WTC11 (cell line): ENCODE measurements around the gene CKM. TPM values are rescaled to one million over a fixed set of nuclear protein-coding genes. Genes with fewer than 3 reads are reported as not detected.
A peak's percentile ranks its signal among the peaks of the same experiment; 100 is the strongest.

ENCODE experiments used
- ATAC-seq: fragments of 200-7000 bp; cut with Tn5 transposase; 2 replicates; pipeline ENCODE4 v1.10.0; 2021; ENCODE audit warnings: mild to moderate bottlenecking, moderate library complexity
- CTCF ChIA-PET: fragments of 300-600 bp; sonication (Branson Sonifier 250); formaldehyde crosslinking; loops from one replicate; lab custom pipeline; 2021; ENCODE audit warnings: antibody characterized with exemption; lab: Charles Lee
- POLR2A ChIA-PET: fragments of 350-600 bp; sonication (Branson Sonifier 250); formaldehyde crosslinking; loops from one replicate; lab custom pipeline; 2021; ENCODE audit warnings: antibody characterized with exemption; lab: Charles Lee
- DNase-seq: peaks from one replicate; pipeline ENCODE4 v3.0.0; 2021; ENCODE audit warnings: low spot score
- H3K27ac Mint-ChIP-seq: 2 replicates; pipeline ENCODE4 v1.8.0; 2021; ENCODE audit warnings: mixed read lengths
- H3K27me3 Mint-ChIP-seq: 2 replicates; pipeline ENCODE4 v1.8.0; 2021; ENCODE audit warnings: low read depth, mild to moderate bottlenecking, moderate library complexity, mixed read lengths
- H3K36me3 Mint-ChIP-seq: 2 replicates; pipeline ENCODE4 v1.8.0; 2021; ENCODE audit warnings: mixed read lengths
- H3K4me1 Mint-ChIP-seq: 2 replicates; pipeline ENCODE4 v1.8.0; 2022; ENCODE audit warnings: mixed read lengths
- H3K4me3 Mint-ChIP-seq: 2 replicates; pipeline ENCODE4 v1.8.0; 2021; ENCODE audit warnings: mild to moderate bottlenecking, moderate library complexity, mixed read lengths
- H3K9me3 Mint-ChIP-seq: 2 replicates; pipeline ENCODE4 v1.8.0; 2021; ENCODE audit warnings: mixed read lengths
- ATF1 ChIP-seq: sonication (generic); formaldehyde crosslinking; IDR thresholded peaks from 2 replicates; pipeline ENCODE4 v1.8.1; 2023; ENCODE audit warnings: mild to moderate bottlenecking, moderate library complexity, missing genetic modification reagents
- ERG ChIP-seq: fragments of 250-450 bp; sonication (Bioruptor Pico); IDR thresholded peaks from 2 replicates; pipeline ENCODE4 v1.8.0; 2021; ENCODE audit warnings: mild to moderate bottlenecking
- FOXP4 ChIP-seq: sonication (generic); formaldehyde crosslinking; IDR thresholded peaks from 2 replicates; pipeline ENCODE4 v1.8.0; 2022; ENCODE audit warnings: mild to moderate bottlenecking, missing genetic modification reagents
- GRHL2 ChIP-seq: fragments of 250-450 bp; sonication (Bioruptor Pico); IDR thresholded peaks from 2 replicates; pipeline ENCODE4 v1.8.0; 2022; ENCODE audit warnings: mild to moderate bottlenecking, moderate library complexity; ENCODE audit not compliant: insufficient replicate concordance, severe bottlenecking
- IRF1 ChIP-seq: sonication (generic); formaldehyde crosslinking; IDR thresholded peaks from 2 replicates; pipeline ENCODE4 v1.8.0; 2023; ENCODE audit warnings: missing genetic modification reagents
- KAT7 ChIP-seq: sonication (generic); formaldehyde crosslinking; IDR thresholded peaks from 2 replicates; pipeline ENCODE4 v1.8.1; 2023; ENCODE audit warnings: missing genetic modification reagents, mild to moderate bottlenecking, borderline replicate concordance
- SOX15 ChIP-seq: fragments of 250-450 bp; sonication (Bioruptor Pico); IDR thresholded peaks from 2 replicates; pipeline ENCODE4 v1.9.0; 2021; ENCODE audit warnings: mild to moderate bottlenecking
- ZMAT4 ChIP-seq: fragments of 250-450 bp; sonication (Bioruptor Pico); IDR thresholded peaks from 2 replicates; pipeline ENCODE4 v1.9.0; 2021; ENCODE audit warnings: mild to moderate bottlenecking
- ZNF671 ChIP-seq: fragments of 250-450 bp; sonication (Bioruptor Pico); IDR thresholded peaks from 2 replicates; pipeline ENCODE4 v1.8.0; 2021; ENCODE audit warnings: mild to moderate bottlenecking
- total RNA-seq: library from RNA; stranded (reverse); gene quantifications from 3 replicates; pipeline ENCODE4 v1.2.3, GENCODE V29; 2021
- TF ChIP-seq, protein P1 (sequence below): sonication (generic); formaldehyde crosslinking; IDR thresholded peaks from 2 replicates; pipeline ENCODE4 v1.8.0; 2023; ENCODE audit warnings: missing genetic modification reagents, mild to moderate bottlenecking, borderline replicate concordance
- TF ChIP-seq, protein P2 (sequence below): fragments of 200-600 bp; IDR thresholded peaks from 2 replicates; pipeline ENCODE4 v1.8.0; 2022; ENCODE audit warnings: antibody characterized with exemption

Gene CKM
- total RNA-seq, 1 experiment from 2014 or later, result not detected

DNA sequence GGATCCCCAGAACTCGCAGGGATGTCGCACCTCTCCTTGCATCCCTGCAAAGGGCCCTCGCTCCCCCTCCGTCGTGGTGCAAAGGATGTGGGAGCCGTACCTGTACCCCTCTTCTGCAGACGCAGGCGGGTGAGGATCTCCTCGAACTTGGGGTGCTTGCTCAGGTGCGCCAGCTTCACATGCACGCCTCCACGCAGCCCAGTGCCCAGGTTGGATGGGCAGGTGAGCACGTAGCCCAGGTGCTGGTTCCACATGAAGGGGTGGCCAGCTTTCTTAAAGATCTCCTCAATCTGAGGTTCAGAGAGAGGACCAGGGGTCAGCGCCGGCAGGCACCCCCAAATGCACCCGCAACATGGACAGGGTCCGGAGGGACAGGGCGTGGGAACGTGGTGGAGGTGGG lies 15.3 kb downstream of the CKM start:
- POLR2A ChIA-PET, result interaction anchor here (0.6 kb wide), 1 partner anchor 161 kb away, joined by 4 read pairs; no protein-coding TSS in a partner anchor
- no peak overlapping the region for H3K4me3 Mint-ChIP-seq
- H3K36me3 Mint-ChIP-seq, result no peaks in the 10 kb centered on the region; the same call in 1 of the 2 replicates
- no peak for TF ChIP-seq ERG (CRISPR knock-in tag)
- no peak for TF ChIP-seq ZNF671 (CRISPR knock-in tag)
- TF ChIP-seq ZMAT4 (CRISPR knock-in tag), result no peak
- no peak for TF ChIP-seq GRHL2 (CRISPR knock-in tag)
- no peak for TF ChIP-seq ATF1 (CRISPR knock-in tag)
- peaks cover 13% of the 10 kb centered on the region for H3K4me1 Mint-ChIP-seq
- CTCF ChIA-PET, result interaction anchor here (0.6 to 1.2 kb wide), 7 partner anchors 15 to 1772 kb away, joined by 3 to 12 read pairs (median 4); partner anchors contain the start of genes BLOC1S3 and TRAPPC6A
- H3K9me3 Mint-ChIP-seq, result peaks cover 8% of the 10 kb centered on the region
- DNase-seq (no peak), ATAC-seq (no peak)
- no peak overlapping the region for H3K27ac Mint-ChIP-seq
- H3K27me3 Mint-ChIP-seq, result peaks cover 65% of the 10 kb centered on the region

DNA sequence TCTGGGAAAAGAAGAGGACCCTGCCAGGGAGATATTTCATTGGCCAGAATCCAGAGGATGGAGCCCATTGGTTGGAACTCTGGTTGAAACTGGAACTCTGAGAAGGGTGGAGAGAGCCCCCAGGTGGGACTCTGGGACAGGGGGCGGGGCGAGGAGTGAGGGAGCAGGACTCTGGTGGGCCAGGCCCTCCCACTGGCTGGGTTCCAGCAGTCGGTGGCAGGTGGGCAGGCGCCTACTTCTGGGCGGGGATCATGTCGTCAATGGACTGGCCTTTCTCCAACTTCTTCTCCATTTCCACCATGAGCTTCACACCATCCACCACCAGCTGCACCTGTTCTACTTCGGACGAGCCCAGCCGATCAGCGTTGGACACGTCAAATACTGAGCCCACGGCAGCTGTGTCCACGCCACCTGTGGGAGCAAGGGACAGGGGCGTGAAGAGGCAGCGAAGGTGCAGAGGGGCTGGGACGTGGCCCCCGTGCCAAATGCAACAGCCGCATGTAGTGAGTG lies 16.1 kb downstream of the CKM start:
- Mint-ChIP-seq H3K4me3 (no peak overlapping the region), H3K9me3 (peaks cover 8% of the 10 kb centered on the region), H3K27ac (no peak overlapping the region), H3K36me3 (no peaks in the 10 kb centered on the region; the same call in 1 of the 2 replicates), H3K4me1 (peaks cover 13% of the 10 kb centered on the region), H3K27me3 (peaks cover 62% of the 10 kb centered on the region)
- CTCF ChIA-PET, result interaction anchor here (0.9 to 1.1 kb wide), 4 partner anchors 20 to 163 kb away, joined by 3 to 4 read pairs (median 4); partner anchors contain the start of gene TRAPPC6A
- DNase-seq (peak; percentile 63), ATAC-seq (peak; percentile 31)
- POLR2A ChIA-PET, result no interaction called here
- no peak for TF ChIP-seq SOX15
- TF ChIP-seq IRF1 (CRISPR knock-in tag), result no peak
- TF ChIP-seq, protein P1, sequence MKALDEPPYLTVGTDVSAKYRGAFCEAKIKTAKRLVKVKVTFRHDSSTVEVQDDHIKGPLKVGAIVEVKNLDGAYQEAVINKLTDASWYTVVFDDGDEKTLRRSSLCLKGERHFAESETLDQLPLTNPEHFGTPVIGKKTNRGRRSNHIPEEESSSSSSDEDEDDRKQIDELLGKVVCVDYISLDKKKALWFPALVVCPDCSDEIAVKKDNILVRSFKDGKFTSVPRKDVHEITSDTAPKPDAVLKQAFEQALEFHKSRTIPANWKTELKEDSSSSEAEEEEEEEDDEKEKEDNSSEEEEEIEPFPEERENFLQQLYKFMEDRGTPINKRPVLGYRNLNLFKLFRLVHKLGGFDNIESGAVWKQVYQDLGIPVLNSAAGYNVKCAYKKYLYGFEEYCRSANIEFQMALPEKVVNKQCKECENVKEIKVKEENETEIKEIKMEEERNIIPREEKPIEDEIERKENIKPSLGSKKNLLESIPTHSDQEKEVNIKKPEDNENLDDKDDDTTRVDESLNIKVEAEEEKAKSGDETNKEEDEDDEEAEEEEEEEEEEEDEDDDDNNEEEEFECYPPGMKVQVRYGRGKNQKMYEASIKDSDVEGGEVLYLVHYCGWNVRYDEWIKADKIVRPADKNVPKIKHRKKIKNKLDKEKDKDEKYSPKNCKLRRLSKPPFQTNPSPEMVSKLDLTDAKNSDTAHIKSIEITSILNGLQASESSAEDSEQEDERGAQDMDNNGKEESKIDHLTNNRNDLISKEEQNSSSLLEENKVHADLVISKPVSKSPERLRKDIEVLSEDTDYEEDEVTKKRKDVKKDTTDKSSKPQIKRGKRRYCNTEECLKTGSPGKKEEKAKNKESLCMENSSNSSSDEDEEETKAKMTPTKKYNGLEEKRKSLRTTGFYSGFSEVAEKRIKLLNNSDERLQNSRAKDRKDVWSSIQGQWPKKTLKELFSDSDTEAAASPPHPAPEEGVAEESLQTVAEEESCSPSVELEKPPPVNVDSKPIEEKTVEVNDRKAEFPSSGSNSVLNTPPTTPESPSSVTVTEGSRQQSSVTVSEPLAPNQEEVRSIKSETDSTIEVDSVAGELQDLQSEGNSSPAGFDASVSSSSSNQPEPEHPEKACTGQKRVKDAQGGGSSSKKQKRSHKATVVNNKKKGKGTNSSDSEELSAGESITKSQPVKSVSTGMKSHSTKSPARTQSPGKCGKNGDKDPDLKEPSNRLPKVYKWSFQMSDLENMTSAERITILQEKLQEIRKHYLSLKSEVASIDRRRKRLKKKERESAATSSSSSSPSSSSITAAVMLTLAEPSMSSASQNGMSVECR (CRISPR knock-in tag), result no peak
- TF ChIP-seq KAT7 (CRISPR knock-in tag), result no peak
- no peak for TF ChIP-seq FOXP4 (CRISPR knock-in tag)
- TF ChIP-seq, protein P2, sequence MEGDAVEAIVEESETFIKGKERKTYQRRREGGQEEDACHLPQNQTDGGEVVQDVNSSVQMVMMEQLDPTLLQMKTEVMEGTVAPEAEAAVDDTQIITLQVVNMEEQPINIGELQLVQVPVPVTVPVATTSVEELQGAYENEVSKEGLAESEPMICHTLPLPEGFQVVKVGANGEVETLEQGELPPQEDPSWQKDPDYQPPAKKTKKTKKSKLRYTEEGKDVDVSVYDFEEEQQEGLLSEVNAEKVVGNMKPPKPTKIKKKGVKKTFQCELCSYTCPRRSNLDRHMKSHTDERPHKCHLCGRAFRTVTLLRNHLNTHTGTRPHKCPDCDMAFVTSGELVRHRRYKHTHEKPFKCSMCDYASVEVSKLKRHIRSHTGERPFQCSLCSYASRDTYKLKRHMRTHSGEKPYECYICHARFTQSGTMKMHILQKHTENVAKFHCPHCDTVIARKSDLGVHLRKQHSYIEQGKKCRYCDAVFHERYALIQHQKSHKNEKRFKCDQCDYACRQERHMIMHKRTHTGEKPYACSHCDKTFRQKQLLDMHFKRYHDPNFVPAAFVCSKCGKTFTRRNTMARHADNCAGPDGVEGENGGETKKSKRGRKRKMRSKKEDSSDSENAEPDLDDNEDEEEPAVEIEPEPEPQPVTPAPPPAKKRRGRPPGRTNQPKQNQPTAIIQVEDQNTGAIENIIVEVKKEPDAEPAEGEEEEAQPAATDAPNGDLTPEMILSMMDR, result no peak
